ENCODE data around the gene PRKCG. TPM values are rescaled to one million over a fixed set of nuclear protein-coding genes. Genes with fewer than 3 reads are reported as not detected.
"Not testable (repeated sequence)": the region's sequence is repeated elsewhere in the genome, so short reads cannot be mapped to it uniquely, and the experiment has no call there.

The PRKCG gene
- total RNA-seq, 1 experiment from 2014 or later = 2.8 TPM

- POLR2A ChIA-PET = not testable (repeated sequence)
Measured at GRCh38 chr19:53948611-53949010, 66.6 kb downstream of the PRKCG start.

GRCh38 chr19:53951436-53951835 is 69.4 kb downstream of the PRKCG start:
- intact Hi-C loops (cut with micrococcal nuclease) = no loop called here
- no TSS peak for BruUV-seq (replicated peaks)
- Histone ChIP-seq H3K9ac (ENCODE audit: low read length) (no peak overlapping the region), H3K79me2 (ENCODE audit: insufficient read depth, low read length) (no peaks in the 10 kb centered on the region), H3K4me2 (ENCODE audit: low read length) (no peak overlapping the region), H3K27me3 (ENCODE audit: insufficient read depth, low read length) (no peaks in the 10 kb centered on the region), H3K4me3 (replicated peaks in 1 of 2; ENCODE audit: low read depth in 1 of 2, low read length in 2 of 2) (no peak overlapping the region), H2AFZ (ENCODE audit: low read depth, low read length, poor library complexity, severe bottlenecking) (no peak overlapping the region), H3K27ac (ENCODE audit: low read depth, low read length) (no peak overlapping the region), H4K20me1 (ENCODE audit: insufficient read depth) (no peaks in the 10 kb centered on the region), H3K4me1 (ENCODE audit: control insufficient read depth in 1 of 2, insufficient read depth in 2 of 2, low read length in 2 of 2) (no peaks in the 10 kb centered on the region), H3K36me3 (ENCODE audit: control insufficient read depth in 1 of 2, insufficient read depth in 2 of 2, low read length in 2 of 2) (no peaks in the 10 kb centered on the region), H3K9me2 (ENCODE audit: insufficient read depth) (no peaks in the 10 kb centered on the region), H3K9me3 (ENCODE audit: control insufficient read depth in 1 of 2, insufficient read depth in 1 of 2, low read depth in 1 of 2, low read length in 2 of 2) (no peaks in the 10 kb centered on the region)
- ATAC-seq (no peak), DNase-seq (ENCODE audit: low read depth, low spot score) (no peak)
- POLR2A ChIA-PET = no interaction called here
- CTCF ChIA-PET = interaction anchor here (1.6 kb wide), 1 partner anchor 29 kb away, joined by 5 read pairs; no protein-coding TSS in a partner anchor
- TF ChIP-seq POLR2AphosphoS5 (IDR thresholded peaks at IDR 0.05; ENCODE audit: low read depth, low read length) (no peak), TCF7L2 (IDR thresholded peaks at IDR 0.05; ENCODE audit: borderline replicate concordance, extremely low read depth, insufficient read depth, insufficient read length) (no peak), CTCF (IDR thresholded peaks at IDR 0.05 in 2 of 3, conservative IDR thresholded peaks at IDR 0.05 in 1 of 3; ENCODE audit: borderline replicate concordance in 1 of 3, insufficient read depth in 1 of 3, low read depth in 2 of 3, low read length in 2 of 3) (no peak), CBX3 (IDR thresholded peaks at IDR 0.05; ENCODE audit: low read depth) (no peak), FOSL1 (IDR thresholded peaks at IDR 0.05; ENCODE audit: low read depth) (no peak), ELF1 (IDR thresholded peaks at IDR 0.05; ENCODE audit: borderline replicate concordance, low read depth) (no peak)
- RAD21 ChIA-PET (ENCODE audit: low non-redundant PET in 1 of 2, low total read pairs in 2 of 2, uncharacterized antibody in 2 of 2, unreplicated experiment in 2 of 2) = no interaction called here

More at GRCh38 chr19:53948611-53949010, 66.6 kb downstream of the PRKCG start:
- BruUV-seq (replicated peaks); H3K4me2 ChIP-seq (ENCODE audit: low read length); H3K36me3 ChIP-seq (ENCODE audit: control insufficient read depth in 1 of 2, insufficient read depth in 2 of 2, low read length in 2 of 2); intact Hi-C loops (cut with micrococcal nuclease); H3K27ac ChIP-seq (ENCODE audit: low read depth, low read length); H3K4me3 ChIP-seq (replicated peaks in 1 of 2; ENCODE audit: low read depth in 1 of 2, low read length in 2 of 2); H3K9me3 ChIP-seq (ENCODE audit: control insufficient read depth in 1 of 2, insufficient read depth in 1 of 2, low read depth in 1 of 2, low read length in 2 of 2); ATAC-seq; H3K27me3 ChIP-seq (ENCODE audit: insufficient read depth, low read length); H2AFZ ChIP-seq (ENCODE audit: low read depth, low read length, poor library complexity, severe bottlenecking); H3K4me1 ChIP-seq (ENCODE audit: control insufficient read depth in 1 of 2, insufficient read depth in 2 of 2, low read length in 2 of 2); H3K9ac ChIP-seq (ENCODE audit: low read length); H3K9me2 ChIP-seq (ENCODE audit: insufficient read depth); RAD21 ChIA-PET (ENCODE audit: low non-redundant PET in 1 of 2, low total read pairs in 2 of 2, uncharacterized antibody in 2 of 2, unreplicated experiment in 2 of 2); H4K20me1 ChIP-seq (ENCODE audit: insufficient read depth); H3K79me2 ChIP-seq (ENCODE audit: insufficient read depth, low read length); DNase-seq (ENCODE audit: low read depth, low spot score): not testable (repeated sequence)
- CTCF ChIA-PET = interaction anchor here (1.3 to 1.7 kb wide), 3 partner anchors 32 to 95 kb away, joined by 4 to 13 read pairs (median 6); no protein-coding TSS in a partner anchor
